HG03354 (cell line): ENCODE results near the gene TFDP2.
"Not testable (repeated sequence)": the region's sequence is repeated elsewhere in the genome, so short reads cannot be mapped to it uniquely, and the experiment has no call there.

ENCODE experiments used
- ATAC-seq: cut with Tn5 transposase; IDR thresholded peaks from one replicate; pipeline ENCODE4 v1.9.1; 2021; ENCODE audit warnings: mild to moderate bottlenecking; ENCODE audit not compliant: unreplicated experiment, poor library complexity, severe bottlenecking

The TFDP2 gene

DNA sequence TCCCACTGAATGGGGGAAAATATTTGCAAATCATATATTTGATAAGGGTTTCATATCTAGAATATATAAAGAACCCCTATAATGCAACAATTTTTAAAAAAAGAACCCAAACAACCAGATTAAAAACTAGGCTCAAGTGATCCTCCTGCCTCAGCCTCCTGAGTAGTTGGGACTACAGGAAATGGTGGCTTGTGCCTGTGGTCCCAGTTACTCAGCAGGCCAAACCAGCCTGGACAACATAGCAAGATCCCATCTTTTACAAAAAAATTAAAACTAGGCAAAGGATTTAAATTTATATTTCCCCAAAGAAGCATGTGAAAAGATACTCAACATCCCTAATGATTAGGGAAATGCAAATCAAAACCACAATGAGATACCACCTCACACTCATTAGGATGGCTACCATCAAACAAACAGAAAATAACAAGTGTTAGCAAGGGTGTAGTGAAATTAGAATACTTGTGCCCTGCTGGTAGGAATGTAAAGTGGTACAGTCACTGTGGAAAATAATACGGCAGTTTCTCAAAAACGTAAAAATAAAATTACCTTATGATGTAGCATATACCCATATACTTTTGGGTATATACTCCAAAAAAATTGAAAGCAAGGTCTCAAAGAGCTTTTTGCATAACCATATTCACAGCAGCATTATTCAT, 19.7 kb downstream of the TFDP2 start:
- no peak for ATAC-seq

GRCh38 chr3:142127941-142128658, 21.2 kb downstream of the TFDP2 start:
- no peak for ATAC-seq

DNA sequence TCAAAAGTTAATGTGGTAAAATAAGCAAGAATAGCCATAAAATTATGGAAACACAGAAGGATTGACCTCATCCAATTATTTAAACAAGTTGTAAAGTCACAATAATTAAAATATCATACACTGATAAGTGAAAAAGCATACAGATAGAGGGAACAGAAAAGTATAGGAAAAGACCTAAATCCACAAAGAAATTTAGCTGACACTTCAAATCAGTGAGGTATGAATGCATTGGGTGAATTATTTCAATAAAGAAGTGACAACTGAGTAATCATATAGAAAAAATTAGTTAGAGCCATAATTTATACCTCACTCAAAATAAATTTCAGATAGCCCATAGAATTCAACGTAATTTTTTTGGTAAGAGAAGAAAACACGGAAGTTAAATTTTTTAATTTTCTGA, 25.1 kb downstream of the TFDP2 start:
- ATAC-seq = no peak

DNA sequence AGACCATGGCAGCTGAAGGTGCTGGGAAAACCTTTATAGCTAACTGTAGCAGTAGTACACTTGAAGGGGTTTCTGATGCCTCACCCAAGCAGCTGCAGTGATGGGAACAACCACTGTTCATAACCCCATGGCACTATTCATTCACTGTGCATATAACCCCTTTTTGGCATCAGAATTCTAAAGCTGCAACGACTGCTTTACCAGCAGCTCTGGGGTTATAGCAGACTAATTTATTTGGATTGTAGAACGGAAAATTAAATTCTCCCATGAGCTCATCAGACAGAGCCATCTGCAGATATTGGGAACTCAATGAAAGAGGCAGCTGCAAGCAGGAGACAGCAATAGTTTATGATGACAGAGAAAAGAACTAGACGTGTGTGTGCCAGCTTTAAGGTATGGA, 28.6 kb downstream of the TFDP2 start:
- ATAC-seq = no peak

GRCh38 chr3:142118911-142119310, 30.4 kb downstream of the TFDP2 start:
- no peak for ATAC-seq

- no peak for ATAC-seq
These were observed 32.1 kb downstream of the TFDP2 start for GRCh38 chr3:142117056-142117851.

- ATAC-seq = no peak
These were observed 33.3 kb downstream of the TFDP2 start for GRCh38 chr3:142115867-142116668.

GRCh38 chr3:142112601-142113000, 36.7 kb downstream of the TFDP2 start:
- no peak for ATAC-seq

GRCh38 chr3:142106548-142106947, 42.8 kb downstream of the TFDP2 start:
- ATAC-seq = no peak

GRCh38 chr3:142105991-142106390, 43.4 kb downstream of the TFDP2 start:
- no peak for ATAC-seq

- ATAC-seq = no peak
These were observed 44.6 kb downstream of the TFDP2 start for GRCh38 chr3:142104763-142105162.

GRCh38 chr3:142098964-142099363, 50.4 kb downstream of the TFDP2 start:
- ATAC-seq = no peak

DNA sequence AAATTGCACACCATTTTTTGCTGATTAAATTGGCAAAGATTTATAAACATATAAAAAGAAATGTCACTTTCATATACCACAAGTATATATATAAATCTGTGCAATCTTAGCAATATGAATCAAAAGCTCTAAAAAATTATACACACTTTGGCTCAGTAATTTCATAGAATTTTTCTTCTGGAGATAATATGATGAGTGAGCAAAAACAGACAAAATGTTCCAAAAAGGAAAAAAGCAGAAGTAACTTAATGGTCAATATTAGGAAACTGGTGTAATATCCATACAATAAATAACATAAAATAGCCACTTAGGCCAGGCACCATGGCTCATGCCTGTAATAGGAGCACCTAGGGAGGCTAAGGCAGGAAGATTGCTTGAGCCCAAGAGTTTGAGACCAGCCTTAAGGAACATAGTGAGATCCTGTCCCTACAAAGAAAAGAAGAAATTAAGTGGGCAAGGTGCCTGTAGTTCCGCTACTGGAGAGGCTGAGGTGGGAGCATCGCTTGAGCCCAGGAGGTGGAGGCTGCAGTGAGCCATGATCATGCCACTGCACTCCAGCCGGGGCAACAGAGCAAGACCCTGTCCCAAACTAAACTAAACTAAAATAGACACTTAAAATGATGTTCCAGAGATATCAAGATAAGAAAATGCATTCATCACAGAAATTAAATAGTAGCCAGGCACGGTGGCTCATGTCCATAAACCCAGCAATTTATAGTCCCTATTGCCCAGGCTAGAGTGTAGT, 52.1 kb downstream of the TFDP2 start:
- ATAC-seq = no peak

DNA sequence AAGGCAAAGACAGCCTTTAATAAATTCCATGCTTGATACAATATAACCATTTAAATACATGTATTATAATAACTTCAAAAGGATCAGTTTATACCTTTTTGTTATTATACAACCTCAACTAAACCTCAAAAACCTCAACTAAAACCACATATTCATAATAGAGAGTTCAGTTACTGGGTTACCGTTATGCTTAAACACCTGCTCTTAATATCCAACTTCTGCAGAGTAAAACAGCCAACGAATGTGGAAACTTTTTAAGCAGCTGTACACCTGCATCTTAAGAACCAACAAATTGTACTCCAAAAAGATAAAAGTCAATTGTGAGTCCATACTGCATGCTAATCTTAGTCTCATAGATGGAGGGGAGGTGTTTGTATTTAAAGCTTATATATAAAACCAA, 53.5 kb downstream of the TFDP2 start:
- ATAC-seq = no peak

GRCh38 chr3:142088925-142089324, 60.4 kb downstream of the TFDP2 start:
- not testable (repeated sequence) for ATAC-seq

DNA sequence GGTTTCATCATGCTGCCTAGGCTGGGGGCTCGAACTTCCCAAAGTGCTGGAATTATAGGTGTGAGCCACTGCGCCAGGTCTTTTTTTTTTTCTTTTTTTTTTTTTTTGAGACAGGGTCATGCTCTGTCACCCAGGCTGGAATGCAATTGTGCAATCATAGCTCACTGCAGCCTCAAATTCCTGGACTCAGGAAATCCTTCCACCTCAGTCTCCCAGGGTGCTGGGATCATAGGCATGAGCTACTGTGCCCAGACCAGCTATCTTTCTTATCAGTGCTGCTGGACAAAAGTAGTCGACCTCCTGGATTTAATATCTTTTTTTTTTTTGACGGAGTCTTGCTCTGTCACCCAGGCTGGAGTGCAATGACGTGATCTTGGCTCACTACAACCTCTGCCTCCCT, 60.8 kb downstream of the TFDP2 start:
- no peak for ATAC-seq

- ATAC-seq = no peak
These were observed 61.7 kb downstream of the TFDP2 start for GRCh38 chr3:142087676-142088075.

DNA sequence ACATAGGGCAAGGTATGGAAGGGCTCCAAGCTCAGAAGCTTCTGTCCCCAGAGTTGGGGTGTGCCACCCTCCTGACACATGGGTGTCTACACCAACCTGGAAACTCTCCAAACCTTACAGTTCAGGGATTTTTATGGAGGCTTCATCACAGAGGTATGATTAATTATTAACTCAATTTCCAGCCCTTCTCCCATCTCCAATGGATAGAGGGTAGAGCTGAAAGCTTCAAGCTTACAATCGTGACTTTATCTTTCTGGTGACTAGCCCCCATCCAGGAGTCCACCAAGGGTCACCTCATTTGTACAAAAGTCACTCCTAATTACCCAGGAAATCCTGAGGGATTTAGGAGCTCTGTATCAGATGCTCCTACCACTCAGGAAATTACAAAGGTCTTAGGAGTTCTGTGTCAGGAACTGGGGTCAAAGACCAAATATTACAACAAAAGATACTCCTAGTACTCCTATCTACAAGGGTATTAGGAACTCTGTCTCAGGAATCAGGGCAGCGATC, 62.7 kb downstream of the TFDP2 start:
- no peak for ATAC-seq

- no peak for ATAC-seq
These were observed 68.2 kb downstream of the TFDP2 start for GRCh38 chr3:142081178-142081577.
